ENCODE measurements around the gene AGAP1.
A peak's percentile ranks its signal among the peaks of the same experiment; 100 is the strongest.

Gene AGAP1

GRCh38 chr2:236017446-236017845, 523.6 kb downstream of the AGAP1 start:
- DNase-seq = no peak

- DNase-seq = no peak
Measured at GRCh38 chr2:236019434-236019833, 525.6 kb downstream of the AGAP1 start.

GRCh38 chr2:236021499-236022057, 527.7 kb downstream of the AGAP1 start:
- DNase-seq = peak; percentile 71

- DNase-seq = no peak
Measured at GRCh38 chr2:236022128-236022527, 528.3 kb downstream of the AGAP1 start.

GRCh38 chr2:236025892-236026291, 532.0 kb downstream of the AGAP1 start:
- DNase-seq = no peak

GRCh38 chr2:236026841-236027240, 533.0 kb downstream of the AGAP1 start:
- no peak for DNase-seq

- no peak for DNase-seq
Measured at GRCh38 chr2:236028066-236028465, 534.2 kb downstream of the AGAP1 start.

GRCh38 chr2:236033462-236033861, 539.6 kb downstream of the AGAP1 start:
- no peak for DNase-seq

- no peak for DNase-seq
Measured at GRCh38 chr2:236034974-236035373, 541.1 kb downstream of the AGAP1 start.

- no peak for DNase-seq
Measured at GRCh38 chr2:236036045-236036444, 542.2 kb downstream of the AGAP1 start.

- DNase-seq = no peak
Measured at GRCh38 chr2:236038096-236038495, 544.3 kb downstream of the AGAP1 start.

- DNase-seq = no peak
Measured at GRCh38 chr2:236040600-236041328, 546.9 kb downstream of the AGAP1 start.

GRCh38 chr2:236041616-236042015, 547.8 kb downstream of the AGAP1 start:
- DNase-seq = no peak

GRCh38 chr2:236042087-236042486, 548.2 kb downstream of the AGAP1 start:
- DNase-seq = no peak

GRCh38 chr2:236044191-236044590, 550.3 kb downstream of the AGAP1 start:
- no peak for DNase-seq

- DNase-seq = no peak
Measured at GRCh38 chr2:236045251-236046235, 551.7 kb downstream of the AGAP1 start.

GRCh38 chr2:236046715-236047114, 552.9 kb downstream of the AGAP1 start:
- no peak for DNase-seq

GRCh38 chr2:236047176-236047575, 553.3 kb downstream of the AGAP1 start:
- no peak for DNase-seq

- no peak for DNase-seq
Measured at GRCh38 chr2:236047886-236048540, 554.2 kb downstream of the AGAP1 start.

- no peak for DNase-seq
Measured at GRCh38 chr2:236049981-236050380, 556.1 kb downstream of the AGAP1 start.

GRCh38 chr2:236051351-236051750, 557.5 kb downstream of the AGAP1 start:
- no peak for DNase-seq

- DNase-seq = no peak
Measured at GRCh38 chr2:236051806-236052205, 558.0 kb downstream of the AGAP1 start.

- no peak for DNase-seq
Measured at GRCh38 chr2:236052206-236052605, 558.4 kb downstream of the AGAP1 start.
